ENCODE data around the gene RFX8.
"Not testable (repeated sequence)": the region's sequence is repeated elsewhere in the genome, so short reads cannot be mapped to it uniquely, and the experiment has no call there.

The RFX8 gene

DNA sequence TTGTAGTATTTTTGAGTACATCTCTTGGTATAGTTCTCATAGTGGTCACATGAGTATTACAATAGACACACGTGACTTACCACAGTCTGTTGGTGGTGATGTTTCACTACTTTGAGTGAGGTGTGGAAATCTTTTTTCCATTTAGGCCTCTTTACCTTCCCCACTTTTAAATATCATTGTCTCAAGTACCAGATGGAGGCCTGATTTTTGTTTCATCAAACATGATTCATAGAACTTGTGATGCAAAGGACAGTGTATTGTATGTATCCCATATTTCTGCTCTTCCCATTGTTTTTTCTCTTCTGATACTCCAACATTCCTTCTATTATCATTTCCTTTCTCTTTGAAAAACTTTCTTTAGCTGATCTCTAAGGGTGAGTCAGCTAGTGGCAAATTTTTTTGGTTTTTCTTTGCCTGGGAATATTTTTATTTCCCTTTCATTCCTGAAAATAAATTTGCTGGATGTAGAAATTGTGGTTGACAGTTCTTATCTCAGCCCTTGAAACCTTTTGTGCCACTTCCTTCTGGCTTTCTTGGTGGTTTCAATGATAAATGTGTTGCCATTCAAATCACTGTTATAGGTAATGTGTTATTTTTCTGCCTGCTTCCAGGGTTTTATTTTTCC, 32.8 kb downstream of the RFX8 start:
- Histone ChIP-seq H3K27ac (ENCODE audit: low read length) (no peak overlapping the region), H3K36me3 (ENCODE audit: control insufficient read depth, insufficient read depth, low read length) (no peaks in the 10 kb centered on the region), H3K27me3 (ENCODE audit: control insufficient read depth, insufficient read depth, low read length) (no peaks in the 10 kb centered on the region; the same call in 1 of the 2 replicates), H3K4me1 (ENCODE audit: control insufficient read depth, insufficient read depth, low read length) (no peaks in the 10 kb centered on the region; the same call in 1 of the 2 replicates), H3K4me3 (ENCODE audit: low read length) (no peak overlapping the region), H3K9me3 (ENCODE audit: control insufficient read depth, insufficient read depth, low read length) (no peaks in the 10 kb centered on the region; the same call in 1 of the 2 replicates)
- DNase-seq (ENCODE audit: low read depth, low spot score) = no peak
- WGBS (ENCODE audit: insufficient coverage, insufficient read length) = no CpG with 5 or more reads among the region's 1 CpG

DNA sequence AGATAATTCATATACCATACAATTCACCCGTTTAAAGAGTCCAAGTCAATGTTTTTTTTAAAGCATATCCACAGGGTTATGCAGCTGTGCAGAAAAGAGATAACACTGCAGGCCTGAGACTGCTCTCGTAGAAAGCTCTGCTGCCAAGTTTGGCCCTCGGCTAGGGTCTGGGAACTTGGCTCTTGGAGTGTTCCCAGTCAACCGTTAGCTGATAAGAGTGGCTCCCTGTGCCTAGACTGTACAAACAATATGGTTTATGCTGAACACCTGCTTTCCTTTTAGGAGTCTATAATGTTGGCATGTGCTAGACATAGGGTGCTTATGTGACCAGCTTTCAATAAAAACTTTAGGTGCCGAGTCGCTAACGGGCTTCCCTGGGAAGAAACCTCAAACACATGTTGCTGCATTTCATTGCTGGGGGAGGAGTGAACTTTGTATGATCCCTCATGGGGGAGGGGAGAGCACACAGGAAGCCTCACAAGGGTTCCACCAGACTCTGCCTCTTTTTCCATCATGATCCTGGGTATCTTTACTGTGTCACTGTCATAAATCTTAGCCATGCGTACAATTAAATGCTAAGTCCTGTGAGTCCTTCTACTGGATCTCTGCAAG, 34.7 kb downstream of the RFX8 start:
- Histone ChIP-seq H3K4me1 (ENCODE audit: control insufficient read depth, insufficient read depth, low read length) (no peaks in the 10 kb centered on the region; the same call in 1 of the 2 replicates), H3K4me3 (ENCODE audit: low read length) (no peak overlapping the region), H3K27ac (ENCODE audit: low read length) (no peak overlapping the region), H3K27me3 (ENCODE audit: control insufficient read depth, insufficient read depth, low read length) (no peaks in the 10 kb centered on the region; the same call in 1 of the 2 replicates), H3K36me3 (ENCODE audit: control insufficient read depth, insufficient read depth, low read length) (no peaks in the 10 kb centered on the region), H3K9me3 (ENCODE audit: control insufficient read depth, insufficient read depth, low read length) (no peaks in the 10 kb centered on the region; the same call in 1 of the 2 replicates)
- WGBS (ENCODE audit: insufficient coverage, insufficient read length) = no CpG with 5 or more reads among the region's 8 CpGs
- no peak for DNase-seq (ENCODE audit: low read depth, low spot score)

DNA sequence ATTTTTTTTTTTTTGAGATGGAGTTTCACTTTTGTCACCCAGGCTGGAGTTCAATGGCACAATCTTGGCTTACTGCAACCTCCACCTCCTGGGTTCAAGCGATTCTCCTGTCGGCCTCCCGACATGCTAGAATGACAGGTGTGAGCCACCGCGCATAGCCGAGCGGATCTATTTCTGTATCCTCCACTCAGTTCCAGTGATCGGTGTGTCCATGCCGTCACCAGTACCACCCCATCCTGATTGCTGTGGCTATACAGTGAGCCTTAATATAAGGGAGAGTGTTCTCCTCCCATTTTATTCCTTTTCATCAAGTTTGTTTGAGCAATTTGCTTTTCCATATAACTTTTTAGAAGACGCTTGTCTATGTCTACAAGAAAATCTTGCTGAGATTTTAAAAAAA, 35.2 kb downstream of the RFX8 start:
- no peak for DNase-seq (ENCODE audit: low read depth, low spot score)
- Histone ChIP-seq H3K27me3 (ENCODE audit: control insufficient read depth, insufficient read depth, low read length) (no peaks in the 10 kb centered on the region; the same call in 1 of the 2 replicates), H3K9me3 (ENCODE audit: control insufficient read depth, insufficient read depth, low read length) (no peaks in the 10 kb centered on the region), H3K27ac (ENCODE audit: low read length) (no peak overlapping the region), H3K4me3 (ENCODE audit: low read length) (no peak overlapping the region), H3K36me3 (ENCODE audit: control insufficient read depth, insufficient read depth, low read length) (no peaks in the 10 kb centered on the region), H3K4me1 (ENCODE audit: control insufficient read depth, insufficient read depth, low read length) (no peaks in the 10 kb centered on the region; the same call in none of the 2 replicates)
- WGBS (ENCODE audit: insufficient coverage, insufficient read length) = no CpG with 5 or more reads among the region's 10 CpGs

DNA sequence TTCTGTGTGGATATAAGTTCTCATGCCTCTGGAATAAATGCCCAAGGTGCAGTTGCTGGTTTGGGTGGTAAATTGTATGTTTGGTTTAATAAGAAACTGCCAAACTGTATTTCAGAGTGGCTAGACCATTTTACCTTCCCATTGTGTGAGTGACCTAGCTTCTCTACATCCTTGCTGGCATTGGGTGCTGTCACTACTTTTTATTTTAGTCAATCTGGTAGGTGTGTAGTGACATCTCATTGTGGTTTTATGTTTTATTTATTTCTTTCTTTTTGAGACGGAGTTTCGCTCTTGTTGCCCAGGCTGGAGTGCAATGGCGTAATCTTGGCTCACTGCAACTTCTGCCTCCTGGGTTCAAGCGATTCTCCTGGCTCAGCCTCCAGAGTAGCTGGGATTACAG, 36.4 kb downstream of the RFX8 start:
- not testable (repeated sequence) for DNase-seq (ENCODE audit: low read depth, low spot score); H3K27ac ChIP-seq (ENCODE audit: low read length); H3K4me1 ChIP-seq (ENCODE audit: control insufficient read depth, insufficient read depth, low read length); H3K36me3 ChIP-seq (ENCODE audit: control insufficient read depth, insufficient read depth, low read length); H3K4me3 ChIP-seq (ENCODE audit: low read length); H3K9me3 ChIP-seq (ENCODE audit: control insufficient read depth, insufficient read depth, low read length); H3K27me3 ChIP-seq (ENCODE audit: control insufficient read depth, insufficient read depth, low read length)
- WGBS (ENCODE audit: insufficient coverage, insufficient read length) = no CpG with 5 or more reads among the region's 4 CpGs

GRCh38 chr2:101435001-101435862, 39.7 kb downstream of the RFX8 start:
- DNase-seq (ENCODE audit: low read depth, low spot score) = no peak
- no peaks in the 10 kb centered on the region for H3K9me3 ChIP-seq (ENCODE audit: control insufficient read depth, insufficient read depth, low read length)
- WGBS (ENCODE audit: insufficient coverage, insufficient read length) = 100% methylated on average over 1 of the region's 24 CpGs

GRCh38 chr2:101433465-101433864, 41.4 kb downstream of the RFX8 start:
- no peak overlapping the region for H3K4me3 ChIP-seq (ENCODE audit: low read length)
- no peak overlapping the region for H3K27ac ChIP-seq (ENCODE audit: low read length)
- H3K9me3 ChIP-seq (ENCODE audit: control insufficient read depth, insufficient read depth, low read length) = no peaks in the 10 kb centered on the region
- no peaks in the 10 kb centered on the region for H3K27me3 ChIP-seq (ENCODE audit: control insufficient read depth, insufficient read depth, low read length)
- DNase-seq (ENCODE audit: low read depth, low spot score) = no peak
- WGBS (ENCODE audit: insufficient coverage, insufficient read length) = no CpG with 5 or more reads among the region's 3 CpGs
- no peaks in the 10 kb centered on the region for H3K36me3 ChIP-seq (ENCODE audit: control insufficient read depth, insufficient read depth, low read length)
- no peaks in the 10 kb centered on the region; the same call in 1 of the 2 replicates for H3K4me1 ChIP-seq (ENCODE audit: control insufficient read depth, insufficient read depth, low read length)

More at GRCh38 chr2:101435001-101435862, 39.7 kb downstream of the RFX8 start:
- no peaks in the 10 kb centered on the region for H3K36me3 ChIP-seq (ENCODE audit: control insufficient read depth, insufficient read depth, low read length)
- H3K27ac ChIP-seq (ENCODE audit: low read length) = no peak overlapping the region
- H3K4me1 ChIP-seq (ENCODE audit: control insufficient read depth, insufficient read depth, low read length) = no peaks in the 10 kb centered on the region; the same call in 1 of the 2 replicates
- H3K27me3 ChIP-seq (ENCODE audit: control insufficient read depth, insufficient read depth, low read length) = no peaks in the 10 kb centered on the region
- H3K4me3 ChIP-seq (ENCODE audit: low read length) = no peak overlapping the region

DNA sequence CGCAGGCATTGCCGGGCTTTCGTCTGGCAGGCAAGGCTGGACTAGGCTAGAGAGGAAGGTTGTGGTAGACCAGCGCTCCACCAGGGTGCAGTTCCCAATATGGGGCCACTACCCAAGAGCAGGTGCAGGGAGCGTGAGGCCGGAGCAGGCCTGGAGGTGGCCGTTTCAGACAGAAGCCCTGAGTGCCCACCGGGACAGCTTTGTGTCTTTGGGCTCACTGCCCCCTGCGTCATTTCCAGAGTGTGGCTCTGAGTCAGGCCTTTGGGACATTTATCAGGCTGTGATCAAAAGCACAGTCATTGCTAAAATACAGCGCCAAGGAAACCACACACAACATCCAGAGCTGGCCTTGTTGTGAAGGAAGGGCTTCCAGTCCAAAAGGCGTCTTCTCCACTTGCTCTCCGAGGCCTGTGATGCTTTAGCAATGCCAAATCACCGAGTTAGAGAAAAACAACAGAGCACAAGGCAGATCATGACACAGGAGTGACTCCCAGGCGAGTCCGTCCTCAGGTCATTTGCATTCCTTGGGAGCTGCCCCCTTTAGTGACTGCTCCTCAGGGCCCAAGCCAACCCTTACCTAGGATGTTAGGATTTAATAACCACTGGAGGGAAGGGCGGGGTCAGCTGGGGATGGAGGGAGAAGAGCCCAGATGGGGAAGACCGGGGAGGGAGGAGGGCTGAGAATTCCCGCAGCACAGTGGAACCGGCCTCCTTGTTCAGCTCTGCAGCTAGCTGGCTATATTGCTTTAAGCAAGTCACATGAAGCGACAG, 42.3 kb downstream of the RFX8 start:
- Histone ChIP-seq H3K4me1 (ENCODE audit: control insufficient read depth, insufficient read depth, low read length) (no peaks in the 10 kb centered on the region; the same call in 1 of the 2 replicates), H3K36me3 (ENCODE audit: control insufficient read depth, insufficient read depth, low read length) (no peaks in the 10 kb centered on the region), H3K27ac (ENCODE audit: low read length) (no peak overlapping the region), H3K4me3 (ENCODE audit: low read length) (no peak overlapping the region), H3K9me3 (ENCODE audit: control insufficient read depth, insufficient read depth, low read length) (no peaks in the 10 kb centered on the region), H3K27me3 (ENCODE audit: control insufficient read depth, insufficient read depth, low read length) (no peaks in the 10 kb centered on the region)
- DNase-seq (ENCODE audit: low read depth, low spot score) = no peak
- no CpG with 5 or more reads among the region's 20 CpGs for WGBS (ENCODE audit: insufficient coverage, insufficient read length)

DNA sequence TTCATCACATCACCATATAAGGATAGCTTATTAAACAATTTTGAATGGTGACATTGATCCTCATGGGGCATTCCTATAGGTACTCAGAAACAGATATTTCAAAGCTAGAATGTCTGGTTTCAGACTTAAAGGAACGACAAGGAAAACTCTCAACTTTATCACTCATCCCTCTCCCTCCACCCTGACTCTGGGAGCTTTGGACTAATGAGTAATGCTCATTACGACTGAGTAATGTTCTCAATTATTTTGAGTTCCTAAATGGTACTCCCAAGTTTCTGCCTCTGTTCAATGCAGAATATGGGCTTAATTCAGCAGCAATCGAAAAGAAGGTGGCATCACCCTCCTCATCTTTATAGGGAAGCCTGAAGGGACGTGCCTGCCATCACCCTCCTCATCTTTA, 43.4 kb downstream of the RFX8 start:
- DNase-seq (ENCODE audit: low read depth, low spot score) = no peak
- Histone ChIP-seq H3K4me1 (ENCODE audit: control insufficient read depth, insufficient read depth, low read length) (no peaks in the 10 kb centered on the region; the same call in 1 of the 2 replicates), H3K36me3 (ENCODE audit: control insufficient read depth, insufficient read depth, low read length) (no peaks in the 10 kb centered on the region), H3K27me3 (ENCODE audit: control insufficient read depth, insufficient read depth, low read length) (no peaks in the 10 kb centered on the region), H3K4me3 (ENCODE audit: low read length) (no peak overlapping the region), H3K27ac (ENCODE audit: low read length) (no peak overlapping the region), H3K9me3 (ENCODE audit: control insufficient read depth, insufficient read depth, low read length) (no peaks in the 10 kb centered on the region)
- WGBS (ENCODE audit: insufficient coverage, insufficient read length) = no CpG with 5 or more reads among the region's 4 CpGs

DNA sequence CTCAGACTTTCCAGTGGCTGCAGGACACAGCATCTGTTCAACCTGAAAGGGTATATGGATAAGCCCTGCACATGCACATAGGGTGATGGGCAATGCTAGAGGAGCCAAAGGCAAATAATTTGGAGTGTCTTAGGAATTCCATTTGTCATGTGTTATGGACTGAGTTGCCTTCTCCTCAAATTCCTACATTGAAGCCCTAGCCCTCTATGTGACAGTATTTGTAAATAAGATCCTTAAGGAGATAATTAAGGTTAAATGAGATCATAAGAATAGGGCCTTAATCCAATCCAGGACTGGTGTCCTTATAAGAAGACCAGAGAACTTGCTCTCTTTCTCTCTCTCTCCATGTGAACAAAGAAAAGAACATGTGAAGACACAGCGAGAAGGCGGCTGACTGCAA, 44.8 kb downstream of the RFX8 start:
- Histone ChIP-seq H3K4me1 (ENCODE audit: control insufficient read depth, insufficient read depth, low read length) (no peaks in the 10 kb centered on the region; the same call in 1 of the 2 replicates), H3K27ac (ENCODE audit: low read length) (no peak overlapping the region), H3K4me3 (ENCODE audit: low read length) (no peak overlapping the region), H3K36me3 (ENCODE audit: control insufficient read depth, insufficient read depth, low read length) (no peaks in the 10 kb centered on the region), H3K27me3 (ENCODE audit: control insufficient read depth, insufficient read depth, low read length) (no peaks in the 10 kb centered on the region), H3K9me3 (ENCODE audit: control insufficient read depth, insufficient read depth, low read length) (no peaks in the 10 kb centered on the region)
- DNase-seq (ENCODE audit: low read depth, low spot score) = no peak
- WGBS (ENCODE audit: insufficient coverage, insufficient read length) = no CpG with 5 or more reads among the region's 2 CpGs

GRCh38 chr2:101429453-101429852, 45.5 kb downstream of the RFX8 start:
- Histone ChIP-seq H3K4me3 (ENCODE audit: low read length) (no peak overlapping the region), H3K36me3 (ENCODE audit: control insufficient read depth, insufficient read depth, low read length) (no peaks in the 10 kb centered on the region), H3K27me3 (ENCODE audit: control insufficient read depth, insufficient read depth, low read length) (no peaks in the 10 kb centered on the region), H3K9me3 (ENCODE audit: control insufficient read depth, insufficient read depth, low read length) (no peaks in the 10 kb centered on the region), H3K4me1 (ENCODE audit: control insufficient read depth, insufficient read depth, low read length) (no peaks in the 10 kb centered on the region), H3K27ac (ENCODE audit: low read length) (no peak overlapping the region)
- no peak for DNase-seq (ENCODE audit: low read depth, low spot score)
- WGBS (ENCODE audit: insufficient coverage, insufficient read length) = no CpG with 5 or more reads among the region's 6 CpGs

All from iPS DF 6.9 (cell line).